Erythroblast (primary cell): ENCODE results near the gene COG1.
A peak's percentile ranks its signal among the peaks of the same experiment; 100 is the strongest.

ENCODE experiments used
- DNase-seq, 2 experiments: peaks; one replicate each; lab custom pipeline; 2025; lab: John Stamatoyannopoulos, UW
- GATA1 ChIP-seq: IDR thresholded peaks from 2 replicates; pipeline ENCODE4 v1.6.1; 2011; ENCODE audit warnings: low read depth, mild to moderate bottlenecking, control low read depth, low read length, moderate library complexity
- POLR2A ChIP-seq: IDR thresholded peaks from 2 replicates; pipeline ENCODE4 v1.6.1; 2011; ENCODE audit warnings: mild to moderate bottlenecking, low read length

COG1 gene

DNA sequence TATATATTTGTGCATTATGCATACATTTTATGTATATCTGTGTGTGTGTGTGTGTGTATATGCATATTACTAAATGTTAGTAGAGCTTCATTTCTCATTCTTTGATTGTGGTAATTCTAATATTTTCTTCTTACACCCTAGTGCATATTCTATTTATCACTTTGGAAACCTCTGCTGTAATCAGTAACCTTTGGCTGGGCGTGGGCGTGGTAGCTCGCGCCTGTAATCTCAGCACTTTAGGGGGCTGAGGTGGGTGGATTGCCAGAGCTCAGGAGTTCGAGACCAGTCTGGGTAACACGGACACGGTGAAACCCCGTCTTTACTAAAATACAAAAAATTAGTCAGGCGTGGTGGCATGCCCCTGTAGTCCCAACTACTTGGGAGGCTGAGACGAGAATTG, 41.9 kb downstream of the COG1 start:
- TF ChIP-seq POLR2A (no peak), GATA1 (no peak)
- peak in 1 of 2 experiments; percentile 19 for DNase-seq

DNA sequence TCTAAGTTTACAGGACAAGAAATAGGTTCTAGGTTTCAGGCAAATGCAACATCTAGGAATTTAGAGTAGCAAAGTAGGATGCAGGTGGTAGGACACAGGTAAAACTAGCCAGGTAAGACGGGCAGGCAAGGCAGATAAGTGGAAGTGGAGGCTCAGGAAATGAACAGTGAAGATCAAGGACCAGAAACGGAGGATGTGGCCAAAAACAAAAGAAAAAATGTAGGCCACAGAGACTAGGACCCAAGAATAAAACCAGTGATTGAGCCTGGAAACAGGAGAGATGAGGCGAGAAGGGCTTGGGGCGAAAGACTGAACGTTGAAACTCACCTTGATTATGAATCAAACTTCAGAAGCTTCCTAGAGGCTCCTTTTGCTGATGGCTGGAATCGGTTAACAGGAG, 44.9 kb downstream of the COG1 start:
- TF ChIP-seq GATA1 (no peak), POLR2A (no peak)
- DNase-seq = no peak

DNA sequence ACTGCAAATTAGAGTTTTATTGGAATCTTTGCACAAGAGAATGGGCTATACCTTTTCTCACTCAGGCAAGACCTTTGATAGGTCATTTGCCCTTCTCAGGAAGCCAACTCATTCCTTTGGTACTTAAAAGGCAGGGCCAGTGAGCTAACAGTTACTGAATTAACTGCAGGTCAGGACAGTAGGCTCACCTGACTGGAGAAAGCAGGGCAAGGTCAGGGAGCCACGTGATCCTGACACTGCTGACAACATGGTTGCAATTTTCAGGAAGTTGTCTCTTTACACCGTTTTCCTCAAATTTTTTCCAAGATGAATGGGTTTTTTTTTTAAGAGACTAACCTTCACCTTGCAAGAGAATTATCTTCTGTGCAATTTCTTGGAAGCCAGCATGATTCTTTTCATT, 47.7 kb downstream of the COG1 start:
- DNase-seq = no peak
- TF ChIP-seq POLR2A (no peak), GATA1 (no peak)

DNA sequence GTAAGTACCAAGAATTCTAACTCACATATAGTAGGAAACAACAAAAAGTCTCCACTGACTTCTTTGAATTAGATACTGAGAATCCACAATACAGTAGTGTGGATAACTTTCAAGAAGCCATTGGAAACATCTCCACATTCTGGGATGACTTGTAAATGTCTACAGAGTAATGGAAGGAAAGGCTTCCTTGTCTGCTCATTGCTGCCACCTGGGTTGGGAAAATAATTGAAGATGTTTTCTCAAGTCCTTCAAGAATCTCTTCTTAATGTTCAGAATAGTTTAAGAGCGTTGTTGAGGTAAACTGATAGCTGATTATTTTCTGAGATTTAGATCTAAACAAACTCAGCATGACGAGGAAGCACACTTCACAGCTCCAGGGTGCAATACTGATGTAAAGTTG, 54.9 kb downstream of the COG1 start:
- peak in 1 of 2 experiments; percentile 50 for DNase-seq
- TF ChIP-seq POLR2A = no peak
- TF ChIP-seq GATA1 = no peak

DNA sequence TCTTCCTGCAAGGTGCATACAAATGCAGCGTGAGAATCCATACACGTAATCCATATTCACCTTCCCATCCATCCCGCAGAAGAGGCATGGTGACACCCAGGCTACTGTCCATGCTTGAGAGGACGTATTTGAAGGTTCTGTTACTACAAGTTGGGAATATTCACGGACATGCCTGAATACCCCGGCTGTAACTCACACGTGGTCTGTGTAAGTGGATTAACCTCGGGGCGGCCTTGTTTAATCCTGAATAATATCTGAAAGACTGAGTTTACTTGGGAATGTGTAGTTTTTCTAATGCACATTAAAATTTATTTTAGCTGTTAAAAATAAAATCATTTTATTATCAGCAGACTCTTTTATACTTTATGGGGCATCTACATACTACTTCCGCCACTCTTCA, 55.7 kb downstream of the COG1 start:
- no peak for DNase-seq
- no peak for TF ChIP-seq POLR2A
- TF ChIP-seq GATA1 = no peak

DNA sequence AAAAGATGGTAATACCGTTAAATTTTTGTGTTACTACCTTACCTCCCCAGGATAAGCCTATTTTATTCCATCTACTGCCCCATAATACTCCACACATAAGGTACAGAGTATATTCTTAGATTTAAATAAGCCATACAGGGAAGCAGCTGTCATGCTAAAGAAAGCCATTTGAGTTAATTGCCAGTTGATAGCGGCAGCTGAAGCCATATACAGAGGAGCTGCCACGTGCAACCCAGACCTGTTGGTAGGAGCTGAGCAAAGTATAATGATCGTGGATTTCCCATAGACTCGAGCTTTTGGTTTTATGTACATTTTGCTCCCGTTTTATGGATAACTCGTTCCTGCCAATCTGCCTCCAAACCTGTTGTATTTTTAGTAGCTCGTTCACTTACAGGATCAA, 56.8 kb downstream of the COG1 start:
- TF ChIP-seq POLR2A = no peak
- no peak for TF ChIP-seq GATA1
- DNase-seq = no peak

DNA sequence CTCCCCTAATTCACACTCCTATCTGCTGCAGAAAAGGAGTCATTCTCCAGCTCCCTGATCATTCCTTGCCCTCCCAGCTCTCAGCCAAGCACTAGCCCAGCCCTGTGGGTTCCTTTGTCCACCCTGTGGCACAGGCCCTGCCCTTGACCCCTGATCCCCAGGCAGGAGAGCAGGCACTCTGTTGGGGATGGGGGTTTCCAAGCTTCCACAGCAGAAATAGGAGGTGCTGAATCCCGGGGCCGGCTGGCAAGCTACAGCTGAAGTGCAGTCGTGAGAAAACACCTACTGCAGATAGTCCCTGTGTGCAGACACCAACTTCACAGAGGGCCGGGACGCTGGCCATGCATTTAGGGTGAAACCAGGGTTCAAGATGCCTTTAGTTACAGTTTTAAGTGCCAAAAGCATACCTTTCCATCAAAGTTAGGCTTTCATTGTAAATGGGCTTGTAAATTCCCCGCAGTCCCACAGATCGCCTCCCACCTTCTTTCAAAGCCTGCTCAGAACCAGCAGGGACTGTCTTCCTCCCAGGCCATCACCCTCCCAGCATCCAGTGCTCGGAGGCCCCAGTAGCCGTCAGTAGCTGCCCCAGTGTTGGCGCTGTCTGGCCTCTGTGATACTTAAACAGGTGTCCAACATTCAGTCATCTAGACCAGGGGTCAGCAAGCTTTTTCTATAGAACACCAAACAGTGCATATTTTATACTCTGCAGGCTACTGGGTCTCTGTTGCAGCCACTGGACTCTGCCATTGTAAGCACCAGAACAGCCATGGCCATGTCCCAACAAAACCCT, 58.2 kb downstream of the COG1 start:
- TF ChIP-seq POLR2A (no peak), GATA1 (no peak)
- DNase-seq = no peak

DNA sequence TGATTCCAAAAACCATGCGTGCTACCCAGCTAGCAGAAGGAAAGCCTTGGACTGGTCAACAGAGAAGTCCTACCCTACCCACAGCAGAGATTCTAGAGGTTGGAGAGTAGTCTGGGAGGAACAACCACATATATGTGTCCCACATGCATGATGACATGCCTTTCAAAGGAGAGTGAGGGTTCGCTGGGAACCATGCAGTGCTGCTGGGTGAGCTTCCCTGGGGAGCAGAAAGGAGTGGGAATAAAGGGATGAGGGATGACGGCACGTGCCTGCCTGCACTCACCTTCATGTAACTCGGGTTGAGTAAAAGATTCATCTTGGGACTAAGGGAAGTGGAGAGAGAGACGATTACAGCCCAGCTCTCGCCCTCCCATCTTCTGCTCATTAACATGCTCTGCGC, 59.0 kb downstream of the COG1 start:
- DNase-seq = no peak
- TF ChIP-seq POLR2A (no peak), GATA1 (no peak)

DNA sequence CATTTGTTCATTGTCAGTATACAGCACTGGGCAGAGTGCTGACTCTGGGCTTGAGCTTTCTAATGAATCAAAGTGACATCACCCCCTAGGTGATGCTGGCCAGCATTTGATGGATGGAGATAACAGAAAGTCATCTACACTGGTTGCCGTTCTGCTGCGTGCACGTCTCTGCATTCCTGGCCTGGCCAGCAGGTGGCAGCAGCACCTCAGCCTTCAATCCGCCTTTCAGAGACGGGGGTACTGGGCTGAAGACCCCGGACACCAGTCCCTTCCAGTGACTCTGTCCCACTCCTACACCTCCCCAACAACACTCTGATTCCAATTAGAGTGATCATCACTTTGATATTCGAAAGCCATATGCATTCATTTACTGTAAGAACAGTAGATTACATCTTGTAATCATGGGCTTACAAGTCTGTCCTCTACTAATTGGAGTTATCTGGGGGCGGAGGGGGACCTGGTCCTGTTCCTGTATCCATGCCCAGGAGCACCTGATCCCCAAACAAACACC, 62.9 kb downstream of the COG1 start:
- DNase-seq = peak; percentile 62 to 83
- no peak for TF ChIP-seq GATA1
- no peak for TF ChIP-seq POLR2A

DNA sequence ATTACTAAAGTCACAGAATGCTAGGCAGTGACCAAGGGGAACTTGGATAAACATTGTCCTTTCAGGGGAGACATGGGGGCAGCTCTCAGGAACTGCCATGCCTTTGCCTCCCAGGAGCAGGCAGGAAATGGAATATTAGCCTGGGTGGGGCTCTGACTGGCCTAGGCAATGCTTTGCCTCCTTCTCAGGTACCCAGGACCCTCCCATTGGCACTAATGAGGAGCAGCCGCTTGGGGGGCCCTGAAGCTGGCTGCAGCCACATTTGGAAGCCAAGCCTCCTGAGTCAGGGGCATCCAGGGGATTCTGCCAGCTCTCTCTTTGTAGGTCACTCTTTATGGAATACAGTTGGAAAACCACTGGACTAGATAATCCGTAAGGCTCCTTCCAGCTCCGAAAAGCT, 63.4 kb downstream of the COG1 start:
- TF ChIP-seq GATA1 = no peak
- TF ChIP-seq POLR2A = no peak
- no peak for DNase-seq

DNA sequence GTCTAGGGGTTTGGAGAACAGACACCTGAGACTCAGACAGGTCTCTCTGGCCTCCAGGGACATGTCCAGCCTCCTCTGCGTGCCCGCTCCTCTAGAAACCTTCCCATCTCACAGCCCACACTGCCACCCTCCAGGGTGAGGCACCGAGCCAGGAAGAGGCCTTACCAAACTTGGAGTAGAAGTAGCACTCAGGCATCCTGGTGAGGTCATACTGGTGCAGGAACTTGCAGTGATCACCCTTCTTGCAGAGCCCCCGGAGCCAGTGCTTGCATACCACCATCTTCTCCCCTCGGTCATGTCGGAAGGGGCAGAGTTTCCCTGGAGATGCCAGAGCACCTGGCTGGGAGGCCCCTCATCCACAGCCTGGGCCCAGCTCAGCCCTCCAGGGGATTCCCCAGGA, 64.7 kb downstream of the COG1 start:
- no peak for TF ChIP-seq POLR2A
- TF ChIP-seq GATA1 = no peak
- DNase-seq = no peak
